H1 (cell line): ENCODE results near the gene GPR35. TPM values are rescaled to one million over a fixed set of nuclear protein-coding genes. Genes with fewer than 3 reads are reported as not detected.

Experiments used
- CTCF ChIA-PET: fragments of 300-600 bp; sonication (Branson Sonifier 250); formaldehyde crosslinking; loops from one replicate; lab custom pipeline; 2021; ENCODE audit not compliant: partially characterized antibody; lab: Charles Lee
- POLR2A ChIA-PET: fragments of 300-600 bp; sonication (Branson Sonifier 250); formaldehyde crosslinking; loops from one replicate; lab custom pipeline; 2021; ENCODE audit warnings: inconsistent platforms; ENCODE audit not compliant: partially characterized antibody; lab: Charles Lee
- DNase-seq, 2 experiments: peaks; one replicate each; pipeline versions ENCODE4 v3.0.0 to v3.0.0-alpha.2; 2010 to 2022; ENCODE audit warnings: low spot score in 2 of 2, low read depth in 1 of 2, mixed read lengths in 1 of 2
- FAIRE-seq: peaks from 2 replicates; lab custom pipeline; 2011; peaks lifted over from hg19 to GRCh38; lab: Jason Lieb, UNC
- H2AFZ ChIP-seq: 2 replicates; pipeline ENCODE4 v1.8.1; 2012; ENCODE audit warnings: low read length, inconsistent platforms
- H2AK5ac ChIP-seq: 2 replicates; pipeline ENCODE4 v1.6.1; 2013; ENCODE audit warnings: low read depth, low read length
- H2BK120ac ChIP-seq: replicated peaks from 2 replicates; pipeline ENCODE3; 2013; ENCODE audit warnings: low read depth, low read length, inconsistent platforms
- H2BK12ac ChIP-seq: 2 replicates; pipeline ENCODE4 v1.6.1; 2013; ENCODE audit warnings: low read depth, low read length
- H2BK15ac ChIP-seq: 2 replicates; pipeline ENCODE4 v1.6.1; 2013; ENCODE audit warnings: low read length
- H2BK20ac ChIP-seq: 2 replicates; pipeline ENCODE4 v1.6.1; 2013; ENCODE audit warnings: low read length
- H2BK5ac ChIP-seq: 2 replicates; pipeline ENCODE4 v1.6.1; 2013; ENCODE audit warnings: low read depth, low read length
- H3K14ac ChIP-seq: 2 replicates; pipeline ENCODE4 v1.6.1; 2013; ENCODE audit warnings: inconsistent platforms; ENCODE audit not compliant: insufficient read length
- H3K18ac ChIP-seq: 2 replicates; pipeline ENCODE4 v1.6.1; 2013; ENCODE audit warnings: low read length; ENCODE audit errors: extremely low read depth
- H3K23ac ChIP-seq: 2 replicates; pipeline ENCODE4 v1.6.1; 2013; ENCODE audit warnings: inconsistent platforms; ENCODE audit not compliant: insufficient read length
- H3K23me2 ChIP-seq: 2 replicates; pipeline ENCODE4 v1.6.1; 2013; ENCODE audit warnings: low read depth, low read length
- H3K27ac ChIP-seq: 2 replicates; pipeline ENCODE4 v1.6.1; 2011; ENCODE audit warnings: low read depth, low read length, inconsistent platforms
- H3K27me3 ChIP-seq, 4 experiments: replicated peaks in 1 of 4; 1 replicate in 1 of 4; 2 replicates in 3 of 4; pipeline versions ENCODE4 v1.6.1 to v1.8.1; 2011 to 2013; ENCODE audit warnings: low read length in 3 of 4, mild to moderate bottlenecking in 3 of 4, inconsistent platforms in 2 of 4, mixed read lengths in 2 of 4, moderate library complexity in 1 of 4; ENCODE audit not compliant: control insufficient read depth in 3 of 4, insufficient read depth in 3 of 4; ENCODE audit errors: extremely low read depth in 1 of 4
- H3K36me3 ChIP-seq, 4 experiments: 2 replicates each; pipeline versions ENCODE4 v1.6.1 to v1.8.1; 2011 to 2013; ENCODE audit warnings: mild to moderate bottlenecking in 4 of 4, low read length in 3 of 4, moderate library complexity in 2 of 4, control low read depth in 1 of 4, inconsistent platforms in 1 of 4; ENCODE audit not compliant: insufficient read depth in 4 of 4, control insufficient read depth in 2 of 4
- H3K4ac ChIP-seq: replicated peaks from 2 replicates; pipeline ENCODE3; 2013; ENCODE audit warnings: low read length, low read depth, mixed read lengths, inconsistent platforms; ENCODE audit not compliant: insufficient read length
- H3K4me1 ChIP-seq, 4 experiments: replicated peaks in 1 of 4; 1 replicate in 1 of 4; 2 replicates in 3 of 4; pipeline versions ENCODE4 v1.6.1 to v1.8.1; 2011 to 2013; ENCODE audit warnings: low read length in 3 of 4, inconsistent platforms in 2 of 4, mixed read lengths in 1 of 4; ENCODE audit not compliant: insufficient read depth in 4 of 4, control insufficient read depth in 3 of 4
- H3K4me2 ChIP-seq, 2 experiments: 2 replicates each; pipeline versions ENCODE4 v1.6.1 to v1.8.1; 2011 to 2013; ENCODE audit warnings: low read depth in 2 of 2, low read length in 2 of 2, control low read depth in 1 of 2, inconsistent platforms in 1 of 2, mild to moderate bottlenecking in 1 of 2; ENCODE audit not compliant: insufficient read depth in 1 of 2
- H3K4me3 ChIP-seq, 4 experiments: fragments of 200-600, 300-600 bp in 1 of 4; sonication (generic), shearing (Covaris generic), sonication (Bioruptor Twin) in 1 of 4; 2 replicates each; pipeline versions ENCODE4 v1.5.1 to v1.8.1; 2011 to 2016; ENCODE audit warnings: low read length in 4 of 4, low read depth in 3 of 4, control low read depth in 2 of 4, inconsistent platforms in 2 of 4, mild to moderate bottlenecking in 2 of 4, mixed read lengths in 1 of 4, moderate library complexity in 1 of 4; ENCODE audit not compliant: insufficient read depth in 2 of 4; ENCODE audit errors: extremely low read depth in 1 of 4
- H3K56ac ChIP-seq: replicated peaks from 2 replicates; pipeline ENCODE3; 2013; ENCODE audit warnings: low read depth, mild to moderate bottlenecking, mixed read lengths, low read length, inconsistent platforms; ENCODE audit not compliant: insufficient read length
- H3K79me1 ChIP-seq: 2 replicates; pipeline ENCODE4 v1.6.1; 2013; ENCODE audit warnings: low read depth, low read length, control low read depth
- H3K79me2 ChIP-seq, 2 experiments: 2 replicates each; pipeline versions ENCODE4 v1.6.1 to v1.8.1; 2012 to 2013; ENCODE audit warnings: low read length in 2 of 2, mild to moderate bottlenecking in 2 of 2, inconsistent platforms in 1 of 2; ENCODE audit not compliant: insufficient read depth in 2 of 2, control insufficient read depth in 1 of 2
- H3K9ac ChIP-seq, 4 experiments: replicated peaks in 1 of 4; 1 replicate in 1 of 4; 2 replicates in 3 of 4; pipeline versions ENCODE4 v1.6.1 to v1.8.1; 2011 to 2013; ENCODE audit warnings: low read depth in 3 of 4, low read length in 3 of 4, control low read depth in 2 of 4, mild to moderate bottlenecking in 2 of 4, moderate library complexity in 2 of 4, inconsistent platforms in 1 of 4; ENCODE audit errors: extremely low read depth in 1 of 4
- H3K9me3 ChIP-seq, 2 experiments: 2 replicates each; pipeline versions ENCODE4 v1.6.1 to v1.8.1; 2012 to 2013; ENCODE audit warnings: mild to moderate bottlenecking in 2 of 2, moderate library complexity in 2 of 2, control low read depth in 1 of 2, inconsistent platforms in 1 of 2, low read depth in 1 of 2, low read length in 1 of 2, mixed read lengths in 1 of 2; ENCODE audit not compliant: insufficient read depth in 2 of 2
- H4K20me1 ChIP-seq, 2 experiments: replicated peaks in 1 of 2; 2 replicates each; pipeline versions ENCODE3 to v1.8.1; 2011 to 2013; ENCODE audit warnings: inconsistent platforms in 2 of 2, low read length in 2 of 2, mild to moderate bottlenecking in 1 of 2; ENCODE audit not compliant: insufficient read depth in 2 of 2, control insufficient read depth in 1 of 2
- H4K5ac ChIP-seq: 2 replicates; pipeline ENCODE4 v1.6.1; 2013; ENCODE audit warnings: low read length, low read depth, mixed read lengths, inconsistent platforms; ENCODE audit not compliant: insufficient read length
- H4K8ac ChIP-seq: 2 replicates; pipeline ENCODE4 v1.8.0; 2013; ENCODE audit warnings: mild to moderate bottlenecking, moderate library complexity, low read length, inconsistent platforms; ENCODE audit not compliant: insufficient read depth; ENCODE audit errors: extremely low read depth
- H4K91ac ChIP-seq: replicated peaks from 2 replicates; pipeline ENCODE3; 2013; ENCODE audit warnings: low read length, mixed read lengths, inconsistent platforms; ENCODE audit not compliant: insufficient read length
- GABPA ChIP-seq: IDR thresholded peaks from 2 replicates; pipeline ENCODE4 v1.6.1; 2011; ENCODE audit warnings: mild to moderate bottlenecking, low read length, moderate library complexity, borderline replicate concordance; ENCODE audit not compliant: insufficient read depth
- POLR2AphosphoS5 ChIP-seq: IDR thresholded peaks from 2 replicates; pipeline ENCODE4 v1.6.1; 2011; ENCODE audit warnings: low read depth, low read length
- RAD21 ChIP-seq, 2 experiments: IDR thresholded peaks in 1 of 2; conservative IDR thresholded peaks in 1 of 2; 2 replicates each; pipeline ENCODE4 v1.6.1; 2011; ENCODE audit warnings: low read depth in 2 of 2, low read length in 2 of 2, improper control_type of control experiment in 1 of 2, inconsistent platforms in 1 of 2, mild to moderate bottlenecking in 1 of 2, moderate library complexity in 1 of 2
- TAF1 ChIP-seq: IDR thresholded peaks from 2 replicates; pipeline ENCODE4 v1.6.1; 2011; ENCODE audit warnings: mild to moderate bottlenecking, low read depth, low read length
- TBP ChIP-seq: IDR thresholded peaks from 2 replicates; pipeline ENCODE4 v1.6.1; 2011; ENCODE audit warnings: low read depth, low read length, improper control_type of control experiment
- WGBS, 2 experiments: shearing (Covaris generic) in 1 of 2; methylation state at CpG; one replicate each; pipeline versions ENCODE4 v1.1.6 to v1.1.7; 2013 to 2015; ENCODE audit warnings: low lambda C conversion rate in 2 of 2, mixed read lengths in 2 of 2, inconsistent platforms in 1 of 2, low coverage in 1 of 2, missing lambda C conversion rate in 1 of 2; ENCODE audit not compliant: insufficient replicate concordance in 2 of 2, insufficient coverage in 1 of 2, insufficient read length in 1 of 2; ENCODE audit errors: extremely low coverage in 1 of 2, missing lambda C conversion rate in 1 of 2; 5-methylcytosine and 5-hydroxymethylcytosine counted together
- polyA plus RNA-seq, 7 experiments: library from polyadenylated mRNA; depleted of rRNA in 3 of 7; stranded (reverse) in 5 of 7; unstranded in 2 of 7; fragments of >200 nt in 5 of 7; fragments of 200-250 nt in 2 of 7; gene quantifications; 1 replicate in 5 of 7; 2 replicates in 1 of 7; 4 replicates in 1 of 7; pipeline versions ENCODE4 v1.2.1 to v1.2.3, GENCODE V29; 2011 to 2013; ENCODE audit warnings: missing spikeins in 2 of 7, mixed read lengths in 2 of 7
- total RNA-seq: library from RNA; stranded (reverse); fragmentation: NEBNext Ultra II Directional; extraction: Animal tissue kit (Norgen Biotek cat#: 25700); gene quantifications from 2 replicates; pipeline ENCODE4 v1.2.1, GENCODE V29; 2021
- TF ChIP-seq, protein P1 (sequence below), 3 experiments: IDR thresholded peaks; 1 replicate in 2 of 3; 2 replicates in 1 of 3; pipeline versions ENCODE4 v1.5.1 to v1.6.1; 2011; ENCODE audit warnings: low read length in 3 of 3, mild to moderate bottlenecking in 3 of 3, inconsistent platforms in 2 of 3, low read depth in 1 of 3, moderate library complexity in 1 of 3; ENCODE audit not compliant: insufficient read depth in 1 of 3; ENCODE audit errors: control extremely low read depth in 1 of 3

The GPR35 gene
- total and polyA plus RNA-seq, 2 of the 8 experiments (the other 6 are each of a cell fraction or from before 2014, with no cell fraction given): 0.47 TPM; not detected in 1

DNA sequence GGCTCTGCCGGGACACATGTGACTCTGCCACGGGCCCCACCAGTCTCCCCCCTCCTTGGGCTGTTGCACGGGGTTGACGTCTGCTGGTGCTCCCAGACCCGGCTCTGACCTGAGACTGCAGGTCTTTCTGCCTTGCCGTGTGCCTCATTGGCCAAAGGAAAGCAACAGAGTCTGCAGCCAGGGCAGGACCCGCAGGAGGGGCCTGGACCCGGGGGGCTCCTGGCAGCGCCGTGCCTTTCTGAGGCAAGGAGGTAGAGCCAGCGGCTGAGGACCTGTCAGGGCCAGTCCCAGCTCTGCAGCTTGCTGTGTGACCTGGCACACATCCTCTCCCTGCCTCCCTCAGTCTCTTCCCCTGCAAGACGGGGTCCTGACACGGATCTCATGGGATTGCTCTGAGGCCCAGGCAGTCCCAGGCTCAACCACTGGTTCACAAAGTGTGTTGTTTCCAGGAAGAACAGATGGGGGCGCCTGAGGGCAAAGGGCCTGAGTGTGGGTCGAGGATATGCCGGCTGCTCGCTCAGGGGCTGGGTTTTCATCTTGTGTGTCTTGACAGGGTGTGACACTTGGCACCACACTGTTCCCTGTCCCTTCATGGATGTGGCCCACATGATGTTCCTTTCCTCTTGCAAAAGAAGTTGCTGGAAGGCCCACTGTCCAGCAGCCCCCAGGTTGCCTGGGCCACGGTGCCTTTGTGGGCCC lies 29.8 kb upstream of the GPR35 start:
- Histone ChIP-seq H3K4me2 (no peak overlapping the region), H4K20me1 (peaks cover 3 to 14% of the 10 kb centered on the region in 2 experiments), H3K27ac (no peak overlapping the region), H3K23me2 (no peaks in the 10 kb centered on the region), H3K4me1 (no peaks in the 10 kb centered on the region), H4K91ac (no peak overlapping the region), H3K56ac (no peak overlapping the region), H3K27me3 (no peaks in the 10 kb centered on the region), H3K9ac (no peak overlapping the region), H2BK20ac (no peak overlapping the region), H2BK5ac (no peak overlapping the region), H3K18ac (no peak overlapping the region), H3K9me3 (no peaks in the 10 kb centered on the region), H4K8ac (no peak overlapping the region; the same call in 1 of the 2 replicates), H2AK5ac (no peak overlapping the region), H3K79me1 (peaks cover 4% of the 10 kb centered on the region), H2AFZ (no peak overlapping the region), H3K14ac (no peak overlapping the region), H4K5ac (no peak overlapping the region), H2BK12ac (no peak overlapping the region), H3K4ac (no peak overlapping the region), H3K36me3 (peaks cover 0 to 12% (median 8%) of the 10 kb centered on the region in 4 experiments; a peak in 5 of 8 replicates), H3K4me3 (no peak overlapping the region), H2BK15ac (no peak overlapping the region), H3K23ac (no peak overlapping the region), H2BK120ac (no peak overlapping the region), H3K79me2 (peaks cover 0 to 7% of the 10 kb centered on the region in 2 experiments; a peak in 1 of 4 replicates)
- peak; percentile 17 to 83 for DNase-seq
- no peak for FAIRE-seq
- POLR2A ChIA-PET: interaction anchor here (2.1 kb wide), 1 partner anchor 10 kb away, joined by 13 read pairs; the partner anchor contains the start of gene CAPN10
- WGBS, 2 experiments: 76% methylated on average over 15 of the region's 18 CpGs; no CpG with 5 or more reads in 1 of the 2 experiments
- CTCF ChIA-PET: interaction anchor here (0.9 to 3.5 kb wide), 5 partner anchors 8 to 96 kb away, joined by 3 to 17 read pairs (median 3); partner anchors contain the start of genes AQP12A and CAPN10
- TF ChIP-seq POLR2AphosphoS5 (no peak), TAF1 (no peak), TBP (no peak), RAD21 (IDR thresholded peaks at IDR 0.05 in 1 of 2, conservative IDR thresholded peaks at IDR 0.05 in 1 of 2; ENCODE audit: low read depth in 2 of 2, low read length in 2 of 2) (peak; percentile 55 to 67), GABPA (peak; percentile 50; the same call in 1 of the 2 replicates)
- TF ChIP-seq, protein P1, sequence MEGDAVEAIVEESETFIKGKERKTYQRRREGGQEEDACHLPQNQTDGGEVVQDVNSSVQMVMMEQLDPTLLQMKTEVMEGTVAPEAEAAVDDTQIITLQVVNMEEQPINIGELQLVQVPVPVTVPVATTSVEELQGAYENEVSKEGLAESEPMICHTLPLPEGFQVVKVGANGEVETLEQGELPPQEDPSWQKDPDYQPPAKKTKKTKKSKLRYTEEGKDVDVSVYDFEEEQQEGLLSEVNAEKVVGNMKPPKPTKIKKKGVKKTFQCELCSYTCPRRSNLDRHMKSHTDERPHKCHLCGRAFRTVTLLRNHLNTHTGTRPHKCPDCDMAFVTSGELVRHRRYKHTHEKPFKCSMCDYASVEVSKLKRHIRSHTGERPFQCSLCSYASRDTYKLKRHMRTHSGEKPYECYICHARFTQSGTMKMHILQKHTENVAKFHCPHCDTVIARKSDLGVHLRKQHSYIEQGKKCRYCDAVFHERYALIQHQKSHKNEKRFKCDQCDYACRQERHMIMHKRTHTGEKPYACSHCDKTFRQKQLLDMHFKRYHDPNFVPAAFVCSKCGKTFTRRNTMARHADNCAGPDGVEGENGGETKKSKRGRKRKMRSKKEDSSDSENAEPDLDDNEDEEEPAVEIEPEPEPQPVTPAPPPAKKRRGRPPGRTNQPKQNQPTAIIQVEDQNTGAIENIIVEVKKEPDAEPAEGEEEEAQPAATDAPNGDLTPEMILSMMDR (IDR thresholded peaks at IDR 0.05; ENCODE audit: control extremely low read depth in 1 of 3, insufficient read depth in 1 of 3, low read depth in 1 of 3, low read length in 3 of 3): peak in 2 of 3 experiments; percentile 82 to 86; a peak in 3 of 4 replicates
